HG03442 (cell line): ENCODE results near the gene DIS3L2.

Source experiments
- ATAC-seq: cut with Tn5 transposase; IDR thresholded peaks from one replicate; pipeline ENCODE4 v1.9.1; 2021; ENCODE audit warnings: mild to moderate bottlenecking, moderate library complexity; ENCODE audit not compliant: unreplicated experiment

DIS3L2 gene

DNA sequence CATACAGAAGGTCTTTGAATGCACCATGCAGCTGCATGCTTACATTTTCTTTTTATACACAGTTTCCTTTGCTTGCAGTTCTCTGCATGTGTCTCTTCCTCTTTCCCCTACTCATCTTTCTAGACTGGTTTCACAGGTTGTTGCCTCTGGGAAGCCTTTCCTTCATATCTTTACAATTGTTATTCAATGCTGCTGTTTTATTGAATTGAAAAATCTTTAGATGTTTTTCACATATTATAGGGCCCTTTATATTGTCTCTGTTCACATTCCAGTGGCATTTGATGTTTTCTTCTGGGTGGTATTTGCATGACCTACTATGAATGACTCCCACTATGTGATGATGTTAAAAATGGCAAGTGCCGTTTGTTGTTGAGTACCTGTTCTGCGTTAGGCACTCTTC, 91.1 kb downstream of the DIS3L2 start:
- ATAC-seq, result no peak

DNA sequence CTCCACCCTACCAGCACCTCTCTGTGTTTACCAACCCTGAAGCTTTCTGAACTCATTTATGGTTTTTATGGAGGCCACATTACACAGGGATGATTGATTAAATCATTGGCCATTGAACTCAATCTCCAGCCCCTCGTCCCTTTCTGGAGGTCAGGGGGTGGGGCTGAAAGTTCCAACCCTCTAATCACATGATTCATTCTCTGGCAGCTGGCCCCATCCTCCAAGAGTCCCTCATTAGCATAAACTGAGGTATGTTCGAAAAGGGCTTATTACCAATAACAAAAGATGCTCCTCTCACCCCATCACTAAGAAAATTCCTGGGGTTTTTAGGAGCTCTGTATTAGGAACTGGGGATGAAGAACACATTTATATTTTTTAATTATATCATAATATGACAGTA, 92.3 kb downstream of the DIS3L2 start:
- ATAC-seq, result no peak

DNA sequence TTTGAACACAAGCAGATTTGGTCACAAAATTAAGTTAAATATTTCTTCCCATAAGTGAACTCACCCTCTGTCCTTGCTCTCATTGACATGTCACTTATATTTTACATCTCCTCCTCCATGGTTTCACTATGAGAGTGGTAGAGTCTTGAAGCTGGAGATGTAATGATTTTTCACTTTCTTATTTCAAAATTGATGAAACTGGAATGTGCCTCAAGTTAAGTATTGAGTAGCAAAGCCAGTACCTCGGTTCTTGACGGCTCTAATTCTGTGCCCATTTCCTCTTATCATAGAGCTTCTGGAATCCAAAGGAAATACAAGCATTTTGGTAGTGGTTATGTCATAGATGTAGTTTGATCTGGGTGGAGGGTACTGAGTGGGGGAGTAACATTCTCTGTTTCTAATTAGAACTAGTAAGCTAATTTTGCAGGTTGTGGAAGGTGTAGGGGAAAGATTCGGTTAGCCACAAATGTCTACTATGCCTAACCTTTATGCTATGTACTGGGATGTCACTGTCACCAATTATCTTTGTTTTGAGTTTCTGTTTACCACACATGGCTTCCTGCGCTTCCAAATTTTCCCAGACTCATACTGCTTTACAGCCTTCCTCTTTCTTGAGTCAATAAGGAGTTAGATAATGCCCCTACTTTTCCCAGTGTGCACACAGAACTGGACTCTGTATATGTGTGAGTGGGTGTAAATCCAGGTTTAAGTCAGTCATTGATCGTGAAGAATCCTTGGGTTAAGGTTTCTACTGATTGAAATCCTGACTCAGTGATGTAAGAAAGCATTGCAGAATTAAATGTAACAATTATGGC, 96.8 kb downstream of the DIS3L2 start:
- ATAC-seq, result no peak

DNA sequence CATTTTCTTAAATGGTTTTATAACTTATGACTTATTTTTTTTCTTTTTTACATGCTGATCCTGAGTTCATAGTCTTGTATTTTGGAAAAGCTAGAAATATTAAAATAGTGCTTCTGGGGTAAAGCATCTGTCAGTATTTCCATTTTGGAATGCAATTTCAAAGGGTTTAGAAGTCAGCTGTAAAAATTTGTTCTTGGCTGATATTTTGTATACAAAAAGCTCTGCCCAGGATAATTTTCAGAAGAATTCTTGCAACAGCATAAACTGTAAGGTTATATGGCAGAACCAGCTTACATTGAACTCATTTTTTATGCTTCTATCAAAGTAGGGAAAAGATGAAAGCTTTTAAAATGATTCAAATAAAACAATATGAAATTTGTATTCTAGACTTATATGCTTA, 97.4 kb downstream of the DIS3L2 start:
- no peak for ATAC-seq

DNA sequence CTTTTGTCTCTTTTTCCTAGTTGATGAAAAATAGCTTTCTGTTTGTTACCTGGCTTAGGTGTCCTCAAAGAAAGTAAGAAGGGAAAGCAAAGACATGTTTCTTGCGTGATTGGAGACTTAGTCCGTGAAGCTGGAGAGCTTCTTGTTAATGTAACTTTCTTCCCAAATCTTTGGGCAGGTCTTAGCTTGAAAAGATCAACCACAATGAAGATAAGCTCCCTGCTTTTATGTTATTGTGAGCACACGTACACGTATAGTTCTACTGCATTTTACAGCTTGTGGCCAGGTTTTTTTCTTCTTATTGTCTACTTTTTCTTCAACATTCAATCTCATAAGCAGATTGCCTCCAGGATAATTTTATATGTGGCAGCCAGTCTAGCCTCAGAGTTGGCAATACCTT, 99.8 kb downstream of the DIS3L2 start:
- no peak for ATAC-seq

DNA sequence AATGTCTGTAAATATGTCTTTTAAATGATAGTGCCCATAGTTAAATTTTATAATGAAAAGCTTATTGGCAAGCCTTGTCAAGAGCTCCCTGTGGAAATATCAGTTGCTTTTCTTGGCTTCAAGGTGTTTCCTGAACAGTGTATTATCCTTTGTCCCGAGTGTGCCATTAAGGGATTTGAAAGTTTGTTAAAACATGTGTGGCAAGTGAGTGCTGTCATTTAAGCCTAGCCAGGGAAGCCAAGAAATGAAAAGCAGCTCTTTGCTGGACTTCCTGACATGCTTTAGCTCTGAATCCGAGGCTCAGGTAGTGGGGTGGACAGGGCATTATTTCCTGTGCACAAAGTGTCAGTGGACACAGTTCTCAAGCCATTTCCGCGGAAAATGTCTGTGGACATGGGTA, 111.5 kb downstream of the DIS3L2 start:
- ATAC-seq, result no peak

DNA sequence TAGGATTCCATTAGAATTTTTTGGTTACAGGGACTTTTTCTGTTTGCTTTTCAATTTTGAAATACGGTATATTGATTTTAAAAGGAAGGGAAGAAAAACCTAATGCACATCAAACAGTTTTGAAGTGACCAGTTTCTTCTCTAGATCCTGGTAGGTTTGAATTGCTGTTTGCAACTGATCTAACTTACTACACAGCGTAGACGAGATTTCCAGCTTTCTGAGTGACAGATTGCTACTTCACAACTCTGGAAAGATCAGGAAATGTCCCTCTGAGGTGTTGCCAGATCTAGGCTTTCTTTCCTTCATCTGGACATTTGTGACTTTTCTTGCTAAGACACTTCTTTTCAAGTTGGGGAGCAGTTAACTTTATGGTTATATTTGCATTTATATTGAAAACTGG, 112.2 kb downstream of the DIS3L2 start:
- no peak for ATAC-seq

DNA sequence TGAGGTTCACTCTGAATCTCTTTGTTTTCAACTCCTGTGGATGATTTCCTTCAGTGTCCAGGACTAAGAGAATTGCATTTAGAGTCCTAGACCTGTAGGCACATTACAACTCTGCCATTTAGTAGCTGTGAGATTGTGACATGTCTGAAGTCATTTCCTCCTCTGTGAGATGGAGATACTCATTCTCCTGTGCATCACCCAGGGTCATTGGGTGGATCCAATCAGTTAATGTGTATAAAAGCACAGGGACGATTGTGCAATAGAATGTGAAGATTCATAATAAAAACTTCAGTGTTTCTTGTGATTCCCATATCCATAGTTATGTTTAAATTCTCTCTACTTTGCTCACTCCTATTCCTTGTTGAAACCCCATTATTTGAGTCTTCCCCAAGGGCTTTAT, 113.6 kb downstream of the DIS3L2 start:
- no peak for ATAC-seq

DNA sequence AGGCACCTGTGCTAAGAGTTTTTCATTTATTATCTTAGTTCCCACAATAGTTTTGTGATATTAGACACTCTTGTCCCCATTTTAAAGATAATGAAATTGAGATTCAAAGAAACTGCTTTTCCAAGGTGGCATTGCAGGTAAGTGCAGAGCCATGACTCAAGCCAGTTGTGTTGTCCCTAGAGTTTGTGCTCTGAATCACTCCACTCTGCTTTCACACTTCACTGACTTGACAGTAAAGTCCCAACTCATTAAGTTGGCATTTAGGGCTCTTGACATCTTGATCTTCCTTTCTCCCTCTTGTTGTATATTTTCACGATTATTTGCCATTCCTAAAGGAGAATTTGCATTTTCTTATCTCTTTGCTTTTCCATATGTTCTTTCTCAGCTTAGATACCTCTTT, 114.3 kb downstream of the DIS3L2 start:
- no peak for ATAC-seq

DNA sequence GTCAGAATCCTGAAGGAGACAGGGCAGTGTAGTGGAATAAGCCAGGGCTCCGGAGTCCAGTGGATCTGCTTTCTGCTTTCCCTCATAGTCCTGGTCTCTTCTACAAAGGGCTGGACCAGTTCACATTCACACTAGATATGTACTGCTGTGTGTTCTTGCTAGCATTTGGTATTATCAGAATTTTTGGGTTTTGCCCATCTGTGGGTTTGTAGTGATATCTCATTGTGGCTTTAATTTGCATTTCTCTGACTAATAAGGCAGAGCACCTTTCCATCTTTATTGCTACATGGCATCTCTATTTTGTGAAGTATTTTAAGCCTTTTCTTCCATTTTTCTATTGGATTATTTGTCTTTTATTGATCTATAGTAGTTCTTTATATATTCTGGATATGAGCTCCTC, 114.8 kb downstream of the DIS3L2 start:
- ATAC-seq, result no peak

DNA sequence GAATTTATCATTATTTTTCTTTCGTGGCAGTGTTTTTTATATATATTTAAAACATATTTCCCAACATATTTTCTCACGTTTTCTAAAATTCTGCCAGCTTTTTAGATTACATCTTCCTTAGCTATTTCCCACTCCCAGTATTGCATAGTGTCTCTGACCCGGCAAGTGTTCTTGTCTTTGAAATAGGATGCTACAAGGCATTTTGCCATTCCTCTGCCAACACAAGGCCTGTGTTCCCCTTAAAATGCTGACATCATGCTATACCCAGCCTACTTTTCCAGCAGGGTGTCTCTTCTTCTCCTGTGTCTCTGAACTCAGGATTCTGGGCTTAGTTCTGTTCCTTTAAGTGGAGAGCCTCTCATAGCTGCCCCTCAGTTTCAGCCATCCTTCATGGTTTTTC, 115.2 kb downstream of the DIS3L2 start:
- ATAC-seq, result no peak

DNA sequence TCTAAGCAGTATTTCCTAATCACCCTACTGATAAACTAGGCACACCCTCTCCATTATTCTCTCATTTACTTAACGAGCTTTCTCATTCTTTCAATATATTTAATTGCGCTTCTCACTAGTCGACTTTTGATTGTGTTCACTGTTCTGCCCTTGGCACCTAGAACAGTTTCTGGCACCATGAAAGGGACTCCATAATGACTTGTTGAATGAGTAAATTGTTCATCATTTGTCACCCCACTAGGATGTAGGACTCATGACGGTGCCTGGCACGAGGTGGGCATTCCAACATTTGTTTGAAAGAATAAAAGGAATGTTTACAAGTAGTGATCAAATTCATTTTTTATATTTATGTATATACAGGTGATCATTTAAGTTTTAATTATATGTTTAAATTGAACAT, 123.7 kb downstream of the DIS3L2 start:
- ATAC-seq, result no peak

DNA sequence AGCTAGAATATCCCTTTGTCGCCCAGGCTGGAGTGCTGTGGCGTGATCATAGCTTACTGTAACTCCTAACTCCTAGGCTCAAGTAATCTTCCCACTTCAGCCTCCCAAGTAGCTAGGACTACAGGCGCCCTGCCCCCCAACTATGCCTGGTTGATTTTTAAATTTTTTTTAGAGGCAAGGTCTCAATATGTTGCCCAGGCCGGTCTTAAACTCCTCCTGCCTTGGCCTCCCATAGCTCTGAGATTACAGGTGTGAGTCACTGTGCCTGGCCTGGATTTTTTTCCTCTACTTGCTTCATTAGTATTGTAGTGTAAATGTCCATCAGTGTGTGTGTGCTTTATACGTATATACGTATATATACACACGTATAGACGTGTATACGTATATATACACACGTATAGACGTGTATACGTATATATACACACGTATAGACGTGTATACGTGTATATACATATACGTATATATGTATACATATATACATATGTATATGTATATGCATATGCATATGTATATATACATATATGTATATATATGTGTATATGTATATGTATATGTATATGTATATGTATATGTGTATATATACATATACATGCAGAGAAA, 124.4 kb downstream of the DIS3L2 start:
- ATAC-seq, result no peak

DNA sequence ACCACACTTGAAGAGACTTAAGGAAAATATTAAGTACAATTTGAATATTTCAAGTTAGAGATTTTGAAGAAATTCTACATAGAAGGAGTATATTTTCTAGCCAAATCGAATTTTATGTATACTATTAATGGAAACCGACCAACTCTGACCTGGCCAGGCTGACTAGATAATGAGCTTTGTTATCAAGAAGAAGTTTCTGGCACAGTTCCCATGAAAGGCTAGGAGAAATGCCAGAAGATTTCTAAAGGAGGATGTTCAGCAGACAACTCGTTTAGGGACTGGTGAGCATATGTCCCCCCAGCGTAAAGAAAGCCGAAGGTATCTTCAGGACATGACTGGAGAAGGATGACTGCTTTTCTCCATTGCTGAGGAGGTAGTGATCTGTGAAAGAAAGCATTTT, 127.3 kb downstream of the DIS3L2 start:
- ATAC-seq, result no peak

DNA sequence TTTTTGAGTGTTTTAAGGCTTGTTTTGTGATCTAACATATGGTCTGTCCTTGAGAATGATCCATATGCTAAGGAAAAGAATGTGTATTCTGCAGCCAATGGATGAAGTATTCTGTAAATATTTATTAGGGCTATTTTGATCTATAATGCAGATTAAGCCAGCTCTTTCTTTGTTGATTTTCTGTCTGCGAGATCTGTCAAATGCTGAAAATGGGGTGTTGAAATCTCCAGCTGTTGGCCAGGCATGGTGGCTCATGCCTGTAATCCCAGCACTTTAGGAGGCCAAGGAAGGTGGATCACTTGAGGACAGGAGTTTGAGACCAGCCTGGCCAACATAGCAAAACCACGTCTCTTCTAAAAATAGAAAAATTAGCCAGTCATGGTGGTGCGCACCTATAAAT, 132.7 kb downstream of the DIS3L2 start:
- ATAC-seq, result no peak

DNA sequence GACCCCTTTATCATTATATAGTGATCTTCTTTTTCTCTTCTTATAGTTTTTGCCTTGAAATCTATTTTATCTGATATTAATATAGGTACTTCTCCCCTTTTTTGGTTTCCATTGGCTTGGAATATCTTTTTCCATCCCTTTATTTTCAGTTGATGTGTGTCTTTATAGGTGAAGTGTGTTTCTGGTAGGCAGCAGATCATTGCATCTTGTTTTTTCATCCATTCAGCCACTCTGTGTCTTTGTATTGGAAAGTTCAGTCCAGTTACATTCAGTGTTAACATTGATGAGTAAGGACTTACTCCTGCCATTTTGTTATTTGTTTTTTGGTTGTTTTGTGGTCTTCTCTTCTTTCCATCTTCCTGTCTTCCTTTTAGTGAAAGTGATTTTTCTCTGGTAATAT, 133.4 kb downstream of the DIS3L2 start:
- ATAC-seq, result no peak

DNA sequence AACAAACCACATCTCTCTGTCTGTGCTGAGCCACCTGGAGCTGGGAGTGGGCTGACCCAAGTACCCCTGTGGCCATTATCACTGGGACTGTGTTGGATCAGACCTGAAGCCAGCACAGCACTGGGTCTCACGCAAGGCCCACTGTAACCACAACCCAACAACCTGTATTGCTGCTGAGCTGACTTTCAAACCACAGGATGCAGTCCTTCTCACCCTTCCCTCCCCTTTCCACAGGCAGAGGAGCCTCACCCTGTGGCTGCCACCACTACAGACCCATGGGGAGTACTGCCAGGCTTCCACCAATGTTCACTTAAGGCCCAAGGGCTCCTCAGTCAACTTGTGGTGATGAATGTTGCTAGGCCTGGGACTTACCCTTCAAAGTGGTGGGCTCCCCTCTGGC, 135.7 kb downstream of the DIS3L2 start:
- ATAC-seq, result no peak

DNA sequence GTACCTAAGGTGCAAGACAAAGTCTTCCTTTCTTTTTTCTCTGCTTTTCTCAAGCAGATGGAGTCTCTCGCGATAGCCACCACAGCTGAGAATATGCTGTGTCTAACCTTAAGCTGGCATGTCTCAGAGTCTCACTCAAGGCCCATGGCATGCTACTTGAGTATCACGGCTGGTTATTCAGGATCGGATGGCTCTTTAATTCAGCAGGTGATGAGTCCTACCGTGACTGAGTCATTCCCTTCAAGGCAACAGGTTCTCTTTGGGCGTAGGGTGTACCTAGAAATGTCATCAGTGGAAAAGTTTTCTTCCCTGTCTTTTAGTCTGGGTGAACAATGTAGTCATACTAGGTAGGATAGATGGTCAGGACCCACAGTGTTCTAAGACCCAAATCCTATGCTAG, 136.2 kb downstream of the DIS3L2 start:
- no peak for ATAC-seq

DNA sequence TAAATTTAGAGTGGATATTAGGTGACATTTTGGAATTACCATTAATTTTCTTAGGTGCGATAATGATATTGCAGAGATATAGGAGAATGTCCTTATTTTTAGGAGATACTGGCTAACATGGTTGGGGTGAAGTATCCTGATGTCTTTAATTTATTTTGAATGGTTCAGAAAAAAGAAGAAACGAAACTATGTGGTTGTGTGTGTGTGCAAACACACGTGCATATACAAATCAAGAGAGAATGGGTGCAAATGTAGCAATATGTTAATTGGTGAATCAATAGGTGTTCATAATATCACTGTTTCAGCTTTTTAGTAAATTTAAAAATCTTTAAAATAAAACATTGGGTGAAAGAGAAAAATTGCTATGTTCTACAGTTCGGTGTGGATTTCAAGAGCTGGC, 140.9 kb downstream of the DIS3L2 start:
- ATAC-seq, result no peak

DNA sequence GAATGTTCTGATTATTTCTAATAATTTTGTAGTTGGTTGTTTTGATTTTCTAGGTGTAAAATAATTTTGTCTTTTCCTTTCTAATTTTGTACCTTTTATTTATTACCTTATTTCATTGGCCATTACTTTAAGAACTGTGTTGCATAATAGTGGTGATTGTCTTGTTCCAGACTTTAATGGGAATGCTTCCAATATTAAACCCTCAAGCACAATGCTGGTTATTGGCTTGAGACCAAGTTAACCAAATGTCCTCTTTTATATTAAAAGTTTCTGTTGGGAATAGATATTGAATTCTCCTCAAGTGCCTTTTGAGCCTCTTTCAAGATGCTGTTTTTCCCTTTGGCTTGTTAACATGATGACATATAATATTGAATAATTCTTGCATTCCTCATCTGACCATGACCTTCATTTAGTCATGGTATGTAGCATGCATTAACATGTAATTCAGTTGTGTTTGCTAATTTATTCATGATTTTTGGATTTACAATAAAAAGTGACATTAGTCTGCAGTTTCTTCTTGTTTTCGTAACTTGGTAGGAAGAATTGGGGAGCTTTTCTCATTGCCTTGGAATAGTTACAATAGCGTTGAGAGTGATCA, 141.7 kb downstream of the DIS3L2 start:
- no peak for ATAC-seq

DNA sequence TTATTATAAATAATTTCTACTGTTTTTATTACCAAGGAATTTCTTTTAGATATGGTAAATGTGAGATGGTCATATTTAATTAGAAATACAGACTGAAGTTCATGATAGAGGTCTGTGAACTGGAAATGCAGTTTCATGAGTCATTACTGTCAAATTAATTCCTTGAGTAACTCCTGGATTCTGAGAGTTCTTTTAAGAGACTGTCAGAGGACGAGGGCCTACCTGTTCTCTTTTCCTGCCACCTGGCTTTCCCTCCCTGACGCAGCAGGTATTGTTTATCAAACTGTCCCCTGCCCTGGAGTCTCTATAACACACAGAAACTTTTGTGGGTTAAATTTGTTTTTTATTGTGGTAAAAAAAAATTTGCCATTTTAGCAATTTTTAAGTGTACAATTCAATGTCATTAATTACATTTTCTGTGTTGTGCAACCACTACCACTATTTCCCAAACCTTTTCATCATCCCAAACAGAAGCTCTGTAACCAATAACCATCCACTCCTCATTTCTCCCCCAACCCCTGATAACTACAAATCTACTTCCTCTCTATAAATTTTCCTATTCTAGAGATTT, 142.6 kb downstream of the DIS3L2 start:
- no peak for ATAC-seq

DNA sequence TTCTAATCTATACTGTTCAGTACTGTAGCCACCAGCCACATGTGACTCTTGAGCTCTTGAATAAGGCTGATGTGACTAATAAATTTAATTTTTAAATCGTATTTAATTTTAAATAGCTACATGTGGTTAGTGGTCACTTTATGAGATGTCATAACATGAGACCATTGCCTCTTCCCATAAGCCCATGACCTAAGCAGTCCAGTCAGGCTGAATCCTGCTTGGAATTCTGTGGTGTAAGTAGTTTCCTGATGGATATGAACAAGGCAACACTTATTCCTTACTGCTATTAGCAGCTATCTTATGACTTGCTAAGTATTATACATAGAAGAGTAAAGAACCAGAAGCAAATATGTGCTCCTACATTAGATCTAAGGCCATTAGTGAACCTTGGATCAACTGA, 150.0 kb downstream of the DIS3L2 start:
- no peak for ATAC-seq
